Measurements from ENCODE around the gene FAM168B. TPM values are rescaled to one million over a fixed set of nuclear protein-coding genes. Genes with fewer than 3 reads are reported as not detected.

FAM168B gene
- total and polyA plus RNA-seq, 8 donors, result 11.0 to 37.2 (median 31.7) TPM

GRCh38 chr2:131035826-131036231 is 57.4 kb downstream of the FAM168B start:
- ATAC-seq, result no peak
- H3K9me3 ChIP-seq, result no peaks in the 10 kb centered on the region
- intact Hi-C loops (cut with DNase I), result no loop called here
- WGBS, 2 donors, result 83 to 84% methylated on average over 10 of the region's 10 CpGs
- H3K4me3 ChIP-seq, result no peak overlapping the region
- no peak for DNase-seq
- no peaks in the 10 kb centered on the region for H3K27me3 ChIP-seq
- H3K36me3 ChIP-seq, result no peaks in the 10 kb centered on the region
- no peak for FAIRE-seq
- no peak for TF ChIP-seq CTCF (IDR thresholded peaks at IDR 0.05)
- peaks cover 0 to 5% (median 0%) of the 10 kb centered on the region in 3 donors for H3K4me1 ChIP-seq
- H3K27ac ChIP-seq, result no peak overlapping the region

- 32% methylated on average over 38 to 65 of the region's 65 CpGs for WGBS, 2 donors
- Histone ChIP-seq H3K4me1 (peaks cover 0 to under 1% (median 0%) of the 10 kb centered on the region in 3 donors), H3K9me3 (no peaks in the 10 kb centered on the region), H3K27me3 (no peaks in the 10 kb centered on the region), H3K27ac (no peak overlapping the region), H3K36me3 (no peaks in the 10 kb centered on the region), H3K4me3 (peak overlapping the region in 1 of 4 donors; percentile 17)
- no peak for TF ChIP-seq CTCF (IDR thresholded peaks at IDR 0.05)
- FAIRE-seq (no peak), DNase-seq (peak in 2 of 6 donors; percentile 10 to 60), ATAC-seq (peak in 1 of 4 donors; percentile 17)
- intact Hi-C loops (cut with DNase I), result no loop called here
Measured at GRCh38 chr2:131035112-131035825, 58.0 kb downstream of the FAM168B start.

GRCh38 chr2:131034122-131035051 is 58.9 kb downstream of the FAM168B start:
- FAIRE-seq, result no peak
- no peaks in the 10 kb centered on the region for H3K4me1 ChIP-seq
- DNase-seq, result peak in 4 of 6 donors; percentile 28 to 76 (median 53)
- intact Hi-C loops (cut with DNase I), result no loop called here
- no peaks in the 10 kb centered on the region for H3K27me3 ChIP-seq
- H3K4me3 ChIP-seq, result peak overlapping the region in 1 of 4 donors; percentile 30
- H3K27ac ChIP-seq, result no peak overlapping the region
- WGBS, 2 donors, result 9 to 10% methylated on average over 25 to 61 of the region's 61 CpGs
- TF ChIP-seq CTCF (IDR thresholded peaks at IDR 0.05), result no peak
- H3K36me3 ChIP-seq, result no peaks in the 10 kb centered on the region
- peak; percentile 41 to 87 (median 63) for ATAC-seq
- no peaks in the 10 kb centered on the region for H3K9me3 ChIP-seq

- Histone ChIP-seq H3K36me3 (no peaks in the 10 kb centered on the region), H3K4me3 (no peak overlapping the region), H3K4me1 (no peaks in the 10 kb centered on the region), H3K27ac (no peak overlapping the region), H3K27me3 (no peaks in the 10 kb centered on the region), H3K9me3 (no peaks in the 10 kb centered on the region)
- DNase-seq (no peak), ATAC-seq (peak in 1 of 4 donors; percentile 4), FAIRE-seq (no peak)
- no peak for TF ChIP-seq CTCF (IDR thresholded peaks at IDR 0.05)
- 74 to 100% methylated on average over 1 of the region's 1 CpG for WGBS, 2 donors
- intact Hi-C loops (cut with DNase I), result no loop called here
Measured at GRCh38 chr2:131033786-131034121, 59.5 kb downstream of the FAM168B start.
